Astrocyte of the cerebellum (primary cell): ENCODE data around the gene RAB3D.

Experiments
- DNase-seq: peaks from one replicate; pipeline ENCODE4 v3.0.0-alpha.2; 2011; ENCODE audit warnings: low read depth
- H3K4me3 ChIP-seq: 2 replicates; pipeline ENCODE4 v1.5.1; 2011; ENCODE audit warnings: mild to moderate bottlenecking, low read depth, low read length, moderate library complexity
- CTCF ChIP-seq: IDR thresholded peaks from 2 replicates; pipeline ENCODE4 v1.5.1; 2012; ENCODE audit warnings: low read length, low read depth, moderate library complexity, mild to moderate bottlenecking; ENCODE audit errors: missing control alignments
- in situ Hi-C: cut with HindIII; loops from 2 replicates; pipeline ENCODE4 v1.10.0; 2017; ENCODE audit warnings: low sequenced_read_pairs

Gene RAB3D

DNA sequence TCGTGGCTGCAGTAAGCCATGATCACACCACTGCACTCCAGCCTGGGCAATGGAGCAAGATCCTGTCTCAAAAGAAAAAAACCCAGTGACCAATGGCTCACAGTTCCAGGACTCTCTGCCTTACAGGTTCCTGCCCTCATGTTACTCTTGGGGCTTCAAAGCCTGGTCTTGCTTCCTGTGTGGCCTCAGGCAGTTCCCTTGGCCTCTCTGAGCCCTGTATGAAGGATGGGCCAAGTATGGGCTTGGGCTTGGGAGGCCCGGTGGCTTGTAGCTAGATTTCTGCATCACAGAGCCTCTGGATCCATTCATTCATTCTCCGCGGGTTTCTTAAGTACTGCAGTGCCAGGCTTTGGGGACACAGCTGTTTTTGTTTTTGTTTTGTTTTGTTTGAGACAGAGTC is 44.3 kb downstream of the RAB3D start:
- in situ Hi-C loops: no loop called here
- DNase-seq: no peak

GRCh38 chr19:11293433-11294389 is 45.7 kb downstream of the RAB3D start:
- in situ Hi-C loops: no loop called here
- peak overlapping the region; percentile 19 for H3K4me3 ChIP-seq
- TF ChIP-seq CTCF: peak; percentile 95
- peak; percentile 65 for DNase-seq

More for the DNA sequence above, 44.3 kb downstream of the RAB3D start:
- H3K4me3 ChIP-seq: no peak overlapping the region
- TF ChIP-seq CTCF: no peak

- no peak for DNase-seq
- in situ Hi-C loops: no loop called here
- TF ChIP-seq CTCF: no peak
- no peak overlapping the region for H3K4me3 ChIP-seq
Observed at GRCh38 chr19:11291991-11292390, 47.5 kb downstream of the RAB3D start.

- in situ Hi-C loops: no loop called here
- no peak for DNase-seq
- H3K4me3 ChIP-seq: no peak overlapping the region
- no peak for TF ChIP-seq CTCF
Observed at GRCh38 chr19:11291415-11291814, 48.0 kb downstream of the RAB3D start.

DNA sequence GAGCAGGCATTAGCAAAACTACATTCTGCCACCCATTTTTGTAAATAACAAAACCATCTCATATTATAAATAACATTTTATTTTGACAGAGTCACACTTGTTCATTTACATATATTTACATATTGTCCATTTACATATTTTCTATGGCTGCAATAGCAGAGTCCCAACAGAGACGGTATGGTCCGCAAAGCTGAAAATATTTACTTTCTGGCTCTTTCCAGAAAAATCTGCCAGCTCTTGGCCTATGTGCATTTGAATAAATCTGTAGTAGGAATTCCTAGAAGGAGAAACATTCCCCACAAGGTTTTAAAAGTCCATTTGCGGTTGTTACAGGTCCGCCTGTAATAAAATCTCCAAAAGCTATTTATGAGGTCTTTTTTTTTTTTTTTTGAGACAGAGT is 49.2 kb downstream of the RAB3D start:
- no peak overlapping the region for H3K4me3 ChIP-seq
- no peak for DNase-seq
- no peak for TF ChIP-seq CTCF
- in situ Hi-C loops: no loop called here

- in situ Hi-C loops: no loop called here
- H3K4me3 ChIP-seq: no peak overlapping the region
- peak; percentile 69 for TF ChIP-seq CTCF
- DNase-seq: no peak
Observed at GRCh38 chr19:11288349-11288748, 51.1 kb downstream of the RAB3D start.
